Measurements from ENCODE around the gene SLC9A7. TPM values are rescaled to one million over a fixed set of nuclear protein-coding genes. Genes with fewer than 3 reads are reported as not detected.

The SLC9A7 gene
- total RNA-seq, 2 experiments from 2014 or later: 2.2 to 3.2 TPM

DNA sequence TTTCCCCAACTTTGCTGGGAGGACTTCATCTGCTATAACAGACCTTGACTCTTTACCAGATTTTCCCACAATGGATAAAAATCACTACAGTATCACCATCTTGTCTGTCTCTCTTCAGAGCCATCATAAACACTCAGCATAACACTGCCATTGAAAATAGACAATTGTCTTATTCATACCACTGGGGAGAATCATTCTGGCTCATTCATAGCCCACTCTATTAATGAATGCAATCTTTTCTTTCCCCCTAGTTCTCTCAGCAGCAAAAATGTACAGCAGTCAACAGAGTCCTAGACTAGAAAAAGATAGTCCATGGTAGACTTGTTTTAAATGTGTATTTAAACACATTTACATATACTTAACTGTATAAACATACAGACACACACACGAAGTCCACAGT is 19.2 kb downstream of the SLC9A7 start:
- no peaks in the 10 kb centered on the region for H3K36me3 ChIP-seq (ENCODE audit: insufficient read depth, low read length)
- peaks cover 0 to 6% of the 10 kb centered on the region in 2 experiments for H3K9me3 ChIP-seq (ENCODE audit: control insufficient read depth in 1 of 2, insufficient read depth in 1 of 2, low read length in 2 of 2)
- H3K27ac Mint-ChIP-seq: no peak overlapping the region
- no peaks in the 10 kb centered on the region for H3K4me1 ChIP-seq (ENCODE audit: insufficient read depth, low read length)
- no peak for ATAC-seq (ENCODE audit: poor library complexity)
- H3K4me3 Mint-ChIP-seq: no peak overlapping the region
- no peak overlapping the region for H3K27ac ChIP-seq (ENCODE audit: low read depth in 1 of 2, low read length in 2 of 2)
- POLR2A ChIA-PET: no interaction called here
- intact Hi-C loops (cut with DNase I, micrococcal nuclease): no loop called here
- no peak overlapping the region for H3K4me3 ChIP-seq (ENCODE audit: low read length)
- no peak for DNase-seq
- TF ChIP-seq, protein P1, sequence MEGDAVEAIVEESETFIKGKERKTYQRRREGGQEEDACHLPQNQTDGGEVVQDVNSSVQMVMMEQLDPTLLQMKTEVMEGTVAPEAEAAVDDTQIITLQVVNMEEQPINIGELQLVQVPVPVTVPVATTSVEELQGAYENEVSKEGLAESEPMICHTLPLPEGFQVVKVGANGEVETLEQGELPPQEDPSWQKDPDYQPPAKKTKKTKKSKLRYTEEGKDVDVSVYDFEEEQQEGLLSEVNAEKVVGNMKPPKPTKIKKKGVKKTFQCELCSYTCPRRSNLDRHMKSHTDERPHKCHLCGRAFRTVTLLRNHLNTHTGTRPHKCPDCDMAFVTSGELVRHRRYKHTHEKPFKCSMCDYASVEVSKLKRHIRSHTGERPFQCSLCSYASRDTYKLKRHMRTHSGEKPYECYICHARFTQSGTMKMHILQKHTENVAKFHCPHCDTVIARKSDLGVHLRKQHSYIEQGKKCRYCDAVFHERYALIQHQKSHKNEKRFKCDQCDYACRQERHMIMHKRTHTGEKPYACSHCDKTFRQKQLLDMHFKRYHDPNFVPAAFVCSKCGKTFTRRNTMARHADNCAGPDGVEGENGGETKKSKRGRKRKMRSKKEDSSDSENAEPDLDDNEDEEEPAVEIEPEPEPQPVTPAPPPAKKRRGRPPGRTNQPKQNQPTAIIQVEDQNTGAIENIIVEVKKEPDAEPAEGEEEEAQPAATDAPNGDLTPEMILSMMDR (IDR thresholded peaks at IDR 0.05): no peak
- H3K9me3 Mint-ChIP-seq: peaks cover 8% of the 10 kb centered on the region
- no peaks in the 10 kb centered on the region for H3K4me1 Mint-ChIP-seq (ENCODE audit: low read depth)
- no peaks in the 10 kb centered on the region for H3K27me3 ChIP-seq (ENCODE audit: control insufficient read depth in 1 of 2, insufficient read depth in 2 of 2, low read length in 2 of 2)
- H3K27me3 Mint-ChIP-seq: no peaks in the 10 kb centered on the region
- H3K36me3 Mint-ChIP-seq (ENCODE audit: low read depth): peaks cover 16% of the 10 kb centered on the region
- CTCF ChIA-PET: no interaction called here

DNA sequence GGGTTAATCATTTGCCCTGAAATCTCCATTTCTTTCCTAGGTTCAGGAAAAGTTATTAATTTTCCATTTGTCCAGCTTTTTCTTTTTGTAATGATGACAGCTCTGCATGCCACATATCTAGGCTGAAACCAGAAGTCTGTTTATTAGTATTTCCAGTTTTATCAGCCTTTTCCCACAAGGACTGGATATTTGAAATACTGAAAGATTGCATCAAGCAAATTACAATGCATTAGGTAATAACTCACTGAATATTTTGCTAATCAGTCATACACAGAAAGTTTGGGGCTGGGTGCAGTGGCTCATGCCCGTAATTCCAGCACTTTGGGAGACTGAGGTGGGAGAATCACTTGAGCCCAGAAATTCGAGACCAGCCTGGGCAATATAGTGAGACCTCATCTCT is 21.5 kb downstream of the SLC9A7 start:
- H3K36me3 Mint-ChIP-seq (ENCODE audit: low read depth): peaks cover 16% of the 10 kb centered on the region
- no peak overlapping the region for H3K4me3 ChIP-seq (ENCODE audit: low read length)
- no peaks in the 10 kb centered on the region for H3K27me3 ChIP-seq (ENCODE audit: control insufficient read depth in 1 of 2, insufficient read depth in 2 of 2, low read length in 2 of 2)
- no peaks in the 10 kb centered on the region for H3K4me1 Mint-ChIP-seq (ENCODE audit: low read depth)
- no peak overlapping the region for H3K27ac Mint-ChIP-seq
- DNase-seq: no peak
- H3K4me1 ChIP-seq (ENCODE audit: insufficient read depth, low read length): no peaks in the 10 kb centered on the region
- H3K4me3 Mint-ChIP-seq: no peak overlapping the region
- CTCF ChIA-PET: no interaction called here
- peaks cover 12% of the 10 kb centered on the region for H3K9me3 Mint-ChIP-seq
- peaks cover 0 to 6% of the 10 kb centered on the region in 2 experiments for H3K9me3 ChIP-seq (ENCODE audit: control insufficient read depth in 1 of 2, insufficient read depth in 1 of 2, low read length in 2 of 2)
- POLR2A ChIA-PET: no interaction called here
- TF ChIP-seq, protein P1 (IDR thresholded peaks at IDR 0.05): no peak
- intact Hi-C loops (cut with DNase I, micrococcal nuclease): no loop called here
- H3K27me3 Mint-ChIP-seq: no peaks in the 10 kb centered on the region
- no peak for ATAC-seq (ENCODE audit: poor library complexity)
- no peak overlapping the region for H3K27ac ChIP-seq (ENCODE audit: low read depth in 1 of 2, low read length in 2 of 2)
- no peaks in the 10 kb centered on the region for H3K36me3 ChIP-seq (ENCODE audit: insufficient read depth, low read length)

DNA sequence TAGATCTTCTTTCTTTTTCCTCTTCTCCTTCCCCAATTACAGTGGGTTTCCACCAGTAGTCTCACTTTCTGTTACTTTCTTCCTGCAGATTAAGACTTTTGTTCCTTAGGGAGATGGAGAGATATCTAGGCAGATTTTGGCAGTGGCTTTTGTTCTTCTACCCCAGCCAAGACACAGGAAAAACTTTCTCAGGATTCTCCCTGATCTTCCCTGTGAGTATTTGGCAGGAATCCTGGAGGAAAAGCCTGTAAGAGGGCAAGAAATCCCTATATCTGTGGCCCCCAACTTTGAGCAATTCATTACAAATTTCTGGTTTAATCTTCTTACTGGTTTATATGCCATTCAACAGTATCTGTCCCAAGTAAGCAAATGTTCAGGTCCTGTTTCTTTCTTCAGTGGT is 21.9 kb downstream of the SLC9A7 start:
- DNase-seq (no peak), ATAC-seq (ENCODE audit: poor library complexity) (no peak)
- intact Hi-C loops (cut with DNase I, micrococcal nuclease): no loop called here
- Histone ChIP-seq H3K4me3 (ENCODE audit: low read length) (no peak overlapping the region), H3K36me3 (ENCODE audit: insufficient read depth, low read length) (no peaks in the 10 kb centered on the region), H3K27ac (ENCODE audit: low read depth in 1 of 2, low read length in 2 of 2) (no peak overlapping the region), H3K27me3 (ENCODE audit: control insufficient read depth in 1 of 2, insufficient read depth in 2 of 2, low read length in 2 of 2) (no peaks in the 10 kb centered on the region), H3K4me1 (ENCODE audit: insufficient read depth, low read length) (no peaks in the 10 kb centered on the region), H3K9me3 (ENCODE audit: control insufficient read depth in 1 of 2, insufficient read depth in 1 of 2, low read length in 2 of 2) (peaks cover 0 to 6% of the 10 kb centered on the region in 2 experiments)
- H3K4me1 Mint-ChIP-seq (ENCODE audit: low read depth): no peaks in the 10 kb centered on the region
- TF ChIP-seq, protein P1 (IDR thresholded peaks at IDR 0.05): no peak
- no peak overlapping the region for H3K27ac Mint-ChIP-seq
- no peak overlapping the region for H3K4me3 Mint-ChIP-seq
- POLR2A ChIA-PET: no interaction called here
- H3K36me3 Mint-ChIP-seq (ENCODE audit: low read depth): peaks cover 16% of the 10 kb centered on the region
- peaks cover 10% of the 10 kb centered on the region for H3K9me3 Mint-ChIP-seq
- CTCF ChIA-PET: no interaction called here
- H3K27me3 Mint-ChIP-seq: no peaks in the 10 kb centered on the region
